ENCODE results near the gene SIM2.

DNA sequence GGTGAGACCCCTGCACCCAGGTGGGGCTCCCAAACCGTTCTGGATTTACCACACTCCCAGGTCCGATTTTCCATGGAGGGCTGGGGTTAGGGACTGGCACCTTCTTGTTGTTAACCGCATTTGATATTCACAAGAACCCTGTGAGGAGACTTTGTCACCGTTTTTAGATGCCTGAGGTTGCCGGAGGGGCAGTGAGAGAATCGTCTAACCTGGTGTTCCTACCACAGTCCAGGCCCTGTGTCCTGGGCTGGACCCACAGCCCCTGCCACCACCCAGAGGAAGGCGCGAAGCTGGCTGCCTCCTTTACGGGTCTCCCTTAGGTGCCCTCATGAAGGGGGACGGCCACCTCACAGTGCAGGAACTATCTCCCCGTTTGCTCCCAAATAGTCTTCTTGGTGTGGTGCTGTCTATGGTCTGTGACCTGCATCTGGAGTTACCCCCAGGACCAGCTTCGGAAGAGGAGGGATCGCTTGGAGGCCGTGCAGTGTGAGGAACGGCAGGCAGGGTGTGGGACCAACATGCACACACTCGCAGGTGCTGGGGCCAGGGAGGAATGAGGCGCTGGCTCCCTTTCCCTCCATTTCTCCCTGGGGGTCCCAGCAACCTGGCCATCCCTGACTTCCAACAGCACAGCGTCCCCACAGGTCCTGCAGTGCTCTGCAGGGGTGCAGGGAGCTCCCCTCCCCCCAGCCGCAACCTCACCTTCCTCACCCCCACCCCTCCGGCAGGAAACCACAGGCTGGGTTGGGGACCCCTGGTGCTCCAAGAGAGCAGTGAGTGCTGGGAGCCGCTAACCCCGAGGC, 7.0 kb downstream of the SIM2 start:
- TF ChIP-seq CTCF (IDR thresholded peaks at IDR 0.05; ENCODE audit: insufficient read depth, low read length): no peak
- TF ChIP-seq POLR2AphosphoS5 (IDR thresholded peaks at IDR 0.05; ENCODE audit: low read depth): no peak
- no peak for TF ChIP-seq GABPA (IDR thresholded peaks at IDR 0.05; ENCODE audit: low read depth)
- TF ChIP-seq REST (IDR thresholded peaks at IDR 0.05; ENCODE audit: insufficient replicate concordance, low read depth): no peak
